ENCODE data around the gene ADGRG6. TPM values are rescaled to one million over a fixed set of nuclear protein-coding genes. Genes with fewer than 3 reads are reported as not detected.

The ADGRG6 gene
- total RNA-seq, 1 donor from 2014 or later = 2.9 TPM

GRCh38 chr6:142313284-142313683, 11.5 kb downstream of the ADGRG6 start:
- ATAC-seq (no peak), DNase-seq (ENCODE audit: missing footprints) (no peak)
- intact Hi-C loops (cut with DNase I) = no loop called here

- intact Hi-C loops (cut with DNase I) = no loop called here
- no peak for ATAC-seq
- DNase-seq (ENCODE audit: missing footprints) = no peak
Measured at GRCh38 chr6:142316791-142317368, 15.1 kb downstream of the ADGRG6 start.

GRCh38 chr6:142318714-142319113, 16.9 kb downstream of the ADGRG6 start:
- intact Hi-C loops (cut with DNase I) = no loop called here
- no peak for DNase-seq (ENCODE audit: missing footprints)
- ATAC-seq = no peak

- intact Hi-C loops (cut with DNase I) = no loop called here
- no peak for ATAC-seq
- DNase-seq (ENCODE audit: missing footprints) = no peak
Measured at GRCh38 chr6:142320366-142320765, 18.6 kb downstream of the ADGRG6 start.

GRCh38 chr6:142321451-142321850, 19.6 kb downstream of the ADGRG6 start:
- DNase-seq (ENCODE audit: missing footprints) (no peak), ATAC-seq (no peak)
- intact Hi-C loops (cut with DNase I) = no loop called here

- intact Hi-C loops (cut with DNase I) = no loop called here
- ATAC-seq = no peak
- no peak for DNase-seq (ENCODE audit: missing footprints)
Measured at GRCh38 chr6:142322066-142322465, 20.3 kb downstream of the ADGRG6 start.

GRCh38 chr6:142322504-142323198, 20.8 kb downstream of the ADGRG6 start:
- ATAC-seq (no peak), DNase-seq (ENCODE audit: missing footprints) (no peak)
- intact Hi-C loops (cut with DNase I) = no loop called here

- no peak for DNase-seq (ENCODE audit: missing footprints)
- ATAC-seq = no peak
- intact Hi-C loops (cut with DNase I) = no loop called here
Measured at GRCh38 chr6:142323377-142323776, 21.6 kb downstream of the ADGRG6 start.

GRCh38 chr6:142324111-142324510, 22.3 kb downstream of the ADGRG6 start:
- intact Hi-C loops (cut with DNase I) = no loop called here
- ATAC-seq (no peak), DNase-seq (ENCODE audit: missing footprints) (no peak)

- intact Hi-C loops (cut with DNase I) = no loop called here
- no peak for ATAC-seq
Measured at GRCh38 chr6:142325111-142325510, 23.3 kb downstream of the ADGRG6 start.

GRCh38 chr6:142326540-142326939, 24.7 kb downstream of the ADGRG6 start:
- DNase-seq (ENCODE audit: missing footprints) (no peak), ATAC-seq (no peak)
- intact Hi-C loops (cut with DNase I) = no loop called here

More at GRCh38 chr6:142325111-142325510, 23.3 kb downstream of the ADGRG6 start:
- DNase-seq (ENCODE audit: missing footprints) = no peak

- intact Hi-C loops (cut with DNase I) = no loop called here
- ATAC-seq (no peak), DNase-seq (ENCODE audit: missing footprints) (no peak)
Measured at GRCh38 chr6:142328070-142328469, 26.3 kb downstream of the ADGRG6 start.

- intact Hi-C loops (cut with DNase I) = no loop called here
- no peak for DNase-seq (ENCODE audit: missing footprints)
- no peak for ATAC-seq
Measured at GRCh38 chr6:142329486-142330113, 27.8 kb downstream of the ADGRG6 start.

- ATAC-seq = no peak
- no peak for DNase-seq (ENCODE audit: missing footprints)
Measured at GRCh38 chr6:142331075-142331551, 29.3 kb downstream of the ADGRG6 start.

GRCh38 chr6:142331601-142332000, 29.8 kb downstream of the ADGRG6 start:
- ATAC-seq (no peak), DNase-seq (ENCODE audit: missing footprints) (no peak)
- intact Hi-C loops (cut with DNase I) = no loop called here

More at GRCh38 chr6:142331075-142331551, 29.3 kb downstream of the ADGRG6 start:
- intact Hi-C loops (cut with DNase I) = no loop called here

- ATAC-seq = no peak
- no peak for DNase-seq (ENCODE audit: missing footprints)
- intact Hi-C loops (cut with DNase I) = no loop called here
Measured at GRCh38 chr6:142332393-142333098, 30.7 kb downstream of the ADGRG6 start.

- intact Hi-C loops (cut with DNase I) = no loop called here
- DNase-seq (ENCODE audit: missing footprints) = no peak
- ATAC-seq = no peak
Measured at GRCh38 chr6:142333431-142333830, 31.6 kb downstream of the ADGRG6 start.

GRCh38 chr6:142334294-142334693, 32.5 kb downstream of the ADGRG6 start:
- ATAC-seq = no peak

GRCh38 chr6:142335415-142335814, 33.6 kb downstream of the ADGRG6 start:
- ATAC-seq (no peak), DNase-seq (ENCODE audit: missing footprints) (no peak)
- intact Hi-C loops (cut with DNase I) = no loop called here

More at GRCh38 chr6:142334294-142334693, 32.5 kb downstream of the ADGRG6 start:
- intact Hi-C loops (cut with DNase I) = no loop called here
- DNase-seq (ENCODE audit: missing footprints) = no peak
